Uterus (tissue), 2 donors: ENCODE measurements around the gene PROP1.

Experiments
- POLR2A ChIP-seq, 2 donors: fragments of 450-650 bp; IDR thresholded peaks; one replicate each; pipeline ENCODE4 v1.6.1; 2016; ENCODE audit warnings: antibody characterized with exemption in 2 of 2, mild to moderate bottlenecking in 1 of 2, moderate library complexity in 1 of 2
- TF ChIP-seq, protein P1 (sequence below), 4 experiments: fragments of 200-600 bp in 2 of 4; fragments of 450-650 bp in 2 of 4; sonication (generic) in 2 of 4; IDR thresholded peaks; one replicate each; pipeline ENCODE4 v1.5.1; 2016 to 2019; ENCODE audit warnings: antibody characterized with exemption in 4 of 4, mild to moderate bottlenecking in 2 of 4, moderate library complexity in 1 of 4

DNA sequence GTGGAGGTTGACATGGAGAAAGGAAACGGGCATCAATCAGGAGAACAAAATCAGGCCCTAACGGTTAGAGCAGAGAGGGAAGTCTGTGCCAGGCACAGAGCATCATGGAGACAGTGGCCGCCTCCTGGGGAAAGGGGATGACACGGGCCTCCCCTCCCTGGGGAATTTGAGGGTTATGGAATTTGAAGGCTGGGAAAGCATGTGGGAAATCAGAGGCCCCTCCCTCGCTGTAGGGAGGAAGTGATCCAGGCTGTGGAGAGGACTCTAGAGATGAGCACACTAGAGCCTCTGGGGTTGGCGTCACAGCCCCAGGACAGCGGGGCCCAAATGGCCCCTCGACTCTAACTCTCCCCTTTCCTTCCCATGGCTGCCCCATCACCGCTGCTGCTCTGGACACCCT is 36.7 kb downstream of the PROP1 start:
- TF ChIP-seq POLR2A (IDR thresholded peaks at IDR 0.05) = no peak
- TF ChIP-seq, protein P1, sequence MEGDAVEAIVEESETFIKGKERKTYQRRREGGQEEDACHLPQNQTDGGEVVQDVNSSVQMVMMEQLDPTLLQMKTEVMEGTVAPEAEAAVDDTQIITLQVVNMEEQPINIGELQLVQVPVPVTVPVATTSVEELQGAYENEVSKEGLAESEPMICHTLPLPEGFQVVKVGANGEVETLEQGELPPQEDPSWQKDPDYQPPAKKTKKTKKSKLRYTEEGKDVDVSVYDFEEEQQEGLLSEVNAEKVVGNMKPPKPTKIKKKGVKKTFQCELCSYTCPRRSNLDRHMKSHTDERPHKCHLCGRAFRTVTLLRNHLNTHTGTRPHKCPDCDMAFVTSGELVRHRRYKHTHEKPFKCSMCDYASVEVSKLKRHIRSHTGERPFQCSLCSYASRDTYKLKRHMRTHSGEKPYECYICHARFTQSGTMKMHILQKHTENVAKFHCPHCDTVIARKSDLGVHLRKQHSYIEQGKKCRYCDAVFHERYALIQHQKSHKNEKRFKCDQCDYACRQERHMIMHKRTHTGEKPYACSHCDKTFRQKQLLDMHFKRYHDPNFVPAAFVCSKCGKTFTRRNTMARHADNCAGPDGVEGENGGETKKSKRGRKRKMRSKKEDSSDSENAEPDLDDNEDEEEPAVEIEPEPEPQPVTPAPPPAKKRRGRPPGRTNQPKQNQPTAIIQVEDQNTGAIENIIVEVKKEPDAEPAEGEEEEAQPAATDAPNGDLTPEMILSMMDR (IDR thresholded peaks at IDR 0.05) = no peak
